Stimulated activated CD4-positive, alpha-beta T cell treated with anti-CD3 and anti-CD28 coated beads, TNF-alpha, amount 100 ng/mL, for 48 hours (primary cell): Measurements from ENCODE around the gene AASDH.
"Not testable (repeated sequence)": the region's sequence is repeated elsewhere in the genome, so short reads cannot be mapped to it uniquely, and the experiment has no call there.

Experiments
- DNase-seq, 3 donors: peaks; one replicate each; pipeline ENCODE4 v3.0.0-alpha.2; 2020; ENCODE audit warnings: low read depth in 3 of 3

The AASDH gene

GRCh38 chr4:56389558-56389957 is 2.3 kb upstream of the AASDH start:
- no peak for DNase-seq

- no peak for DNase-seq
Measured at GRCh38 chr4:56388306-56388705, 1.0 kb upstream of the AASDH start.

- no peak for DNase-seq
Measured at GRCh38 chr4:56386091-56386490, 1.2 kb downstream of the AASDH start.

GRCh38 chr4:56375458-56375857 is 11.8 kb downstream of the AASDH start:
- DNase-seq, result no peak

- DNase-seq, result no peak
Measured at GRCh38 chr4:56374956-56375355, 12.3 kb downstream of the AASDH start.

- no peak for DNase-seq
Measured at GRCh38 chr4:56372774-56373173, 14.5 kb downstream of the AASDH start.

GRCh38 chr4:56371426-56372220 is 15.7 kb downstream of the AASDH start:
- no peak for DNase-seq

- DNase-seq, result no peak
Measured at GRCh38 chr4:56370377-56370776, 16.9 kb downstream of the AASDH start.

- not testable (repeated sequence) for DNase-seq
Measured at GRCh38 chr4:56362981-56363380, 24.3 kb downstream of the AASDH start.

- DNase-seq, result no peak
Measured at GRCh38 chr4:56360071-56360470, 27.2 kb downstream of the AASDH start.

- no peak for DNase-seq
Measured at GRCh38 chr4:56356650-56357049, 30.6 kb downstream of the AASDH start.

GRCh38 chr4:56348576-56348975 is 38.7 kb downstream of the AASDH start:
- DNase-seq, result no peak

- DNase-seq, result no peak
Measured at GRCh38 chr4:56345458-56345857, 41.8 kb downstream of the AASDH start.

- no peak for DNase-seq
Measured at GRCh38 chr4:56342746-56343145, 44.5 kb downstream of the AASDH start.

- DNase-seq, result no peak
Measured at GRCh38 chr4:56330691-56331090, 56.6 kb downstream of the AASDH start.

GRCh38 chr4:56326363-56326762 is 60.9 kb downstream of the AASDH start:
- DNase-seq, result no peak

- DNase-seq, result no peak
Measured at GRCh38 chr4:56324011-56324610, 63.2 kb downstream of the AASDH start.

- DNase-seq, result no peak
Measured at GRCh38 chr4:56323327-56323726, 64.0 kb downstream of the AASDH start.

GRCh38 chr4:56321251-56321650 is 66.0 kb downstream of the AASDH start:
- no peak for DNase-seq

- no peak for DNase-seq
Measured at GRCh38 chr4:56320293-56320692, 67.0 kb downstream of the AASDH start.

GRCh38 chr4:56318555-56318954 is 68.7 kb downstream of the AASDH start:
- DNase-seq, result no peak

- no peak for DNase-seq
Measured at GRCh38 chr4:56317749-56318148, 69.5 kb downstream of the AASDH start.

- no peak for DNase-seq
Measured at GRCh38 chr4:56316011-56316650, 71.2 kb downstream of the AASDH start.
